ENCODE data around the gene SNX25. TPM values are rescaled to one million over a fixed set of nuclear protein-coding genes. Genes with fewer than 3 reads are reported as not detected.

SNX25 gene
- total and polyA plus RNA-seq, 4 donors, result 2.8 to 13.9 (median 5.0) TPM

- H3K9me3 ChIP-seq (ENCODE audit: control insufficient read depth in 4 of 4, low read length in 3 of 4), result no peaks in the 10 kb centered on the region
- no peak for DNase-seq (ENCODE audit: low spot score)
- no peak for TF ChIP-seq FOXA2 (IDR thresholded peaks at IDR 0.05)
- TF ChIP-seq REST (IDR thresholded peaks at IDR 0.05), result no peak
- no peak for TF ChIP-seq HNF4A (conservative IDR thresholded peaks at IDR 0.05)
- TF ChIP-seq YY1 (IDR thresholded peaks at IDR 0.05), result no peak
- no peak for TF ChIP-seq JUND (IDR thresholded peaks at IDR 0.05)
- no peak for TF ChIP-seq RAD21 (IDR thresholded peaks at IDR 0.05)
- TF ChIP-seq RXRA (IDR thresholded peaks at IDR 0.05), result no peak
- TF ChIP-seq FOXA1 (IDR thresholded peaks at IDR 0.05), result no peak
- TF ChIP-seq TAF1 (conservative IDR thresholded peaks at IDR 0.05), result no peak
- no peak for TF ChIP-seq ATF3 (IDR thresholded peaks at IDR 0.05)
- TF ChIP-seq ZBTB33 (IDR thresholded peaks at IDR 0.05), result no peak
- no peak for TF ChIP-seq SP1 (IDR thresholded peaks at IDR 0.05)
- no peak for TF ChIP-seq CTCF (IDR thresholded peaks at IDR 0.05; ENCODE audit: low read depth, low read length, missing input control)
- no peak for TF ChIP-seq MAX (IDR thresholded peaks at IDR 0.05)
- no peak for TF ChIP-seq HNF4G (IDR thresholded peaks at IDR 0.05)
- no peak for TF ChIP-seq NR2F2 (IDR thresholded peaks at IDR 0.05)
- no peak for TF ChIP-seq EGR1 (IDR thresholded peaks at IDR 0.05; ENCODE audit: low read depth in 2 of 2)
- TF ChIP-seq GABPA (IDR thresholded peaks at IDR 0.05 in 1 of 2, conservative IDR thresholded peaks at IDR 0.05 in 1 of 2), result no peak
- H3K4me1 ChIP-seq (ENCODE audit: control insufficient read depth in 4 of 4, insufficient read depth in 4 of 4, low read length in 3 of 4), result no peaks in the 10 kb centered on the region
- H3K4me3 ChIP-seq (ENCODE audit: low read depth in 1 of 3, low read length in 3 of 3), result no peak overlapping the region
- peaks cover 4 to 14% (median 10%) of the 10 kb centered on the region in 4 donors for H3K36me3 ChIP-seq (ENCODE audit: control insufficient read depth in 4 of 4, insufficient read depth in 3 of 4, low read depth in 1 of 4, low read length in 3 of 4)
- H3K27me3 ChIP-seq (ENCODE audit: control insufficient read depth in 4 of 4, insufficient read depth in 4 of 4, low read length in 3 of 4), result no peaks in the 10 kb centered on the region
- H3K9ac ChIP-seq (ENCODE audit: low read depth in 1 of 2, low read length in 2 of 2), result no peak overlapping the region
- H3K27ac ChIP-seq (ENCODE audit: low read depth in 1 of 2, low read length in 2 of 2), result no peak overlapping the region
- WGBS, result 75% methylated on average over 3 of the region's 3 CpGs
These were observed 22.6 kb upstream of the SNX25 start for GRCh38 chr4:185186769-185187168.

Measured in liver (tissue), 9 donors.